Muscle of arm (tissue), 12 donors: ENCODE results near the gene PTPRG. TPM values are rescaled to one million over a fixed set of nuclear protein-coding genes. Genes with fewer than 3 reads are reported as not detected.
"Not testable (repeated sequence)": the region's sequence is repeated elsewhere in the genome, so short reads cannot be mapped to it uniquely, and the experiment has no call there.

Experiments used
- DNase-seq: peaks from one replicate; pipeline ENCODE4 v3.0.0-alpha.2; 2013
- polyA plus RNA-seq, 12 donors: library from polyadenylated mRNA; unstranded; fragments of 120-200 nt; gene quantifications; one replicate each; pipeline ENCODE4 v1.2.1, GENCODE V29; 2013; ENCODE audit not compliant: insufficient read length in 12 of 12

The PTPRG gene
- polyA plus RNA-seq, 12 donors = 22.6 to 37.0 (median 31.4) TPM; not detected in 1

DNA sequence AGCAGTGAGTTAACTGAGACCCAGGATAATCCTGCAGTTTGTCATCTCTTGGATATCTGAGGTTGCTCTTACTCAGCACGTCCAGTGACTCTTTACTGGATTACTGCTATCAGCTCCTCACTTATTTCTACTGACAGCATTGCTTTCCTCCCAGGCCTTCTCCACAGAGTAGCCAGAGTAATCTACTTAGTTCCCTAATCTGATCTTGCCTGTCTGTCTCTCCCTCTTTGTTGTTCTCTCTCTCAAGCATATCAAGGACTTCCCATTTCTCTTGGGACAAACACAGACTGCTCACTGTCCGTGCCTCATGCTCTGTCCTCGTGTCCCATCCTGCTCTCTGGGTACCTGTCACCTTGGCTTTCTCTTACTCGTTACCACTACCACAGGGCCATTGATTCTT is 435.7 kb downstream of the PTPRG start:
- no peak for DNase-seq

DNA sequence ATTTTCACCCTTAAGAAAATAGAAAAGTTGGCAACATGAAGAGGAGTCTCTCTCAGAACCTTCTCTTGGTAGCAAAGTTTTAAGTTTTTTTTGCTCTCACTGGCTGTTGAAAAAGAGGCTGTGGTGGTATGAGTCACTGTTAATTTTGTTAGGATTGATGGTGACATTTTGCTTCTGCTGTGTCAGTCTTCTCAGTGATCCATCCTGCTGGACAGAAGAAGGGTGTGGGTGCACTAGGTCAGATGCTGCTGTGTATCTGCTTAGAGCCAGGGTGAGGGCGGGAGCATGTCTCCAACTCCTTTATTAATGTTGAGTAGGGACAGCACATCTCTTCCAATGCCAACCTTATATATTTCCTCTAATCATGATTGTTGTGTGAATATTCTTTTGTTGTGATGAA is 442.5 kb downstream of the PTPRG start:
- DNase-seq = no peak

DNA sequence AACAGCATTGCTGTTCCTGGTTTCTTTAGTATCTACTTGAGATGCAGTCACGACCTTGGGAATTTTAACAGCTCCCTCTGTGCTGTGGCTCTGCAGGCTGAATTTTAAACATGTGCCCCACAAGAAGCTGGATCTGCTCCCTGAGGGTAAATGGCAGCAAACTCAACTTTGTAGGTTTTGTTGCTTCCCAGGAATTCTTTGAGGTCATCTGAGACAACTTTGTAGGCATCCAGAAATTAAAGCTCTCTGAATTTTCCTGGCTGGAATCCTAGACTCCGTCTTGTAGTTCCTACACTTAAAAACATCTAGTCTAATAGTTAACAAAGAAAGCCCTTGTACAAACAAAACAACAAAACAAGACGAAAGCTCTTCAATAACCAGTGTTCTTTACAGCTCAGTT is 445.7 kb downstream of the PTPRG start:
- DNase-seq = peak; percentile 39

DNA sequence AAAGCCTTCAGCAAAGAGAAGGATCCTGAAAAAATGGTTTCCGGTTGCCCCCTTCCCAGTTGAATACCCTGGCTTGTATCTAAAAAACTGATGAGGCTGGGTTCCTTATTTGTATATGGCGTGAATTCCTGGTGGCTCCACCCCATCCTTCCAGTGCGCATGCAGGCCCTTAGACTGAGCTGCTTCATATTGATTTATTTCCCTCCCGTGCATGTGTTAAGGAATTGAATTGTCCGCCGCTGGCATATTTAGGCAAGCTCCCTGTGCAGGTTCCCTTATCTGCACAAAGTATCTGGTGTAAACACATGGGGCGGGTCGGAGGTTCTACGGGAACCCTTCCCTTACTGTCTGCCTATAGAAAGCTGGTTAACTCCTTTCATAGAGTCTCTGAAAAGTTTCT is 449.6 kb downstream of the PTPRG start:
- no peak for DNase-seq

DNA sequence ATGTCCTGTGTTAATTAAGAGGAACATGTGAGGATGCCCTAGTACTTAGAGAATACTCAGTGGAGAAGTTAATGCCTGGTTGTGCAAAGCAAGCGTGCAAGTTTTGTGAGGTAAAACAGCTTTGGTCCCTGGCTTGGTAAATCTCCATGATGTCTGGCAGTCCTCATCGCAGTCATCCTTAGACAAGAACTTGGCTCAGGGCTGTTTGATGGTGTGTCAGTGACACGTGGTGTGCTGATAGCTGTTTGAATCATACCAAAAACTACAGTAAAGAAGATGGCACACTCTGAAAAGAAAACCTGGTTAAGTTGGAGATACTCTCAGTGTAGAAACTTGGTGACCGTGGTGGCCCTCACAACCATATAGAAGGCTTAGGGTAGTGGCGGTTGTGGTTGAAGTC is 450.3 kb downstream of the PTPRG start:
- no peak for DNase-seq

DNA sequence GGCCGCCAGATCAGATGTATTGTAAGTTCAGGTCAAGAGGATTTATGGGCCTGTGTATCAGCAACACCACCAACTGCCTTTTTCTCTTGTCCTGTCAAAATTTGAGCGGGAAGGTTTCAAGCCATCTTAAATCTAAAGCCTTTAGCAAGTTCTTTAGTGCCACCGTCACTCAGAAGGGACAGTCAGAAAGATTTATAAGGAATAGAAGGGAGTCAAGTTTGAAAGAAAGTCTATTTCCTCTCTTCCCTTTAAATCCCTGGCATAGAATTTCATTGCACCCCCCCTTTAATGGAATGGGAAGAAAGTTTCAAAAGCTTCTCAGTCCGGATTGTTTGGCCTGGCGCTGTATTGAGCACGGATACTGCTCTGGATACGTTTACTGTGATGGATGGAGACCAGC is 452.6 kb downstream of the PTPRG start:
- no peak for DNase-seq

DNA sequence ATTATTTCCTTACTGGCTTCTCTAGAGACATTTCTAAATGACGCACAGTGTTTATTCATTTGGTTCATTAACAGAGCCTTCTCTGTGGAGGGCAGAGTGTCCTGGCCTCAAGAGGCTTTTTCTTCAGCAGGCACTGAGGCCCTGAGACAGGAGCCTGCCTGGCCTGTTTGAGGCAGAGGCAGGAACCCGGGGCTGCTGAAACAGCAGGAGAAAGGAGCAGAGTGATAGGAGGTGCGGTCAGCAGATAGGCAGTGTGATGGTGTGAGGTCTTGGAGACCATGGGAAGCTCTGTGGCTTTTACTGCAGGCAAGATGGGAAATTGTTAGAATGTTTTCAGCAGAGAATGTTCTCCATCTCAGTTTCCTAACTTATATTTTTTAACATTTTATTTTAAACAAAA is 453.7 kb downstream of the PTPRG start:
- DNase-seq = no peak

DNA sequence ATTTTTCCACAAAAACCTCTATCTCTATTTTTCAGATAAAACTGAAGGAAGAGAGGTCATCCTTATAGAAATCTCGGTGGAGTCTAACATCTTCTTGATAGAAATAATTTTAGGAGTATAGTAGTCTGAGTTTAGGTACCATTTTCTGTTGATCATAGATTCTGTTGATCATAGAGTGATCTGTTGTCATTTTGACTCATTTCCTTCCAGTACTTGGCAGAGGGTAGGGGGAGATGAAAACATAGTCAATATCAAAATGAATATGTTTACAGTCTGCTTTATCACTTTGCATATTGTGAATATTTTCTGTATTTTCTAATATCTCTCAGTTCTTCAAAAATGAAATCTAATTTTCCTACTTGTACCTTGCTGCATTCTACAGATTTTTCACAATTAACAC is 458.5 kb downstream of the PTPRG start:
- no peak for DNase-seq

DNA sequence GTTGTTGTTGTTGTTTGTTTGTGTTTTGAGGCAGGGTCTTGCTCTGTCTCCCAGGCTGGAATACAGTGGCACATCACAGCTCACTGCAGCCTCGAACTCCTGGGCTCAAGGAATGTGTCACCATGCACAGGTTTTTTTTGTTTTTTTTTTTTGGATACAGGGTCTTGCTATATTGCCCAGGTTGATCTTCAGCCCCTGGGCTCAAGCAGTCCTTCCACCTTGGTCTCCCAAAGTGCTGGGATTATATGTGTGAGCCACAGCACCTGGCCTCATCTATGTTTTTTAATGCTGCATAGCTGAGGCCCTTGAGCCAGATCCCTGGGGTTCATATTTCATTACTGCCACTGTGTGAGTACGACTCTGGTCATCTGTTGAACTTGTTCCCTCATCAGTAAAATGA is 459.3 kb downstream of the PTPRG start:
- DNase-seq = no peak

DNA sequence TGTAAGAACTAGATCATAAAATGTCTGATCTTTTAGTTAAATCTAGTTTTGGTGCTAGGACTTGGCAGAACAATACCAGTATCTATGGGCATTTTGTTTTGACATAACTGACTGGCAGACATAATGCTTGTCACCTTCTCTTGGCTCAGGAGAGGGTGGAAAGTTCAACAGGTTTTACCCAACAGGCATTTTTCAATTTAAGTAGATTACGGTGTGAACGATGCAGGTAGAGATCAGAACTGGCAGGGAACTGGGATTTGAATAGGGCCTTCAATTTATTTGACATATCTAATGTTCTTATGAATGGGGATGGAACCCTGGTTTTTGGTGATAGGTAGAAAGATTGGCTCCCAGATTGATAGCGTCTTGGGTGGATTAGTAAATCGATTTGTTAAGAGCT is 460.9 kb downstream of the PTPRG start:
- DNase-seq = no peak

DNA sequence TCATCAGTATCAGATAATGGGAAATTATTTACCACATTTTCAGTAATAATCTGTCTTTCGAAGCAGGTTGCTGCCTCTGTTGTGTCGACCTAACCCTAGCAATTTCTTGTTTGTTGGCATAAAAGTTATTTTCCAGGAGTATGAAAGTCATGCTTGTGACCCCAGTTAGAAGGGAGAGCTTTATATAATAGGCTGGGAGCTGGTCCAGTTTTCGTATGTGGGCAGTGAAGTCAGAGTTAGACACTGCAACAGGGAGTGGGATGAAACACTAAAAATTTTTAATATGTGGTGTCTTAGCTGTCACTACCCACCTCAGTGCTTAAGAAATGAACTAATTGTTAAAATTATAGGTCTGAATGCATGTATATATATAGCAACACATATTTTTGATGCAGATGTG is 463.5 kb downstream of the PTPRG start:
- no peak for DNase-seq

DNA sequence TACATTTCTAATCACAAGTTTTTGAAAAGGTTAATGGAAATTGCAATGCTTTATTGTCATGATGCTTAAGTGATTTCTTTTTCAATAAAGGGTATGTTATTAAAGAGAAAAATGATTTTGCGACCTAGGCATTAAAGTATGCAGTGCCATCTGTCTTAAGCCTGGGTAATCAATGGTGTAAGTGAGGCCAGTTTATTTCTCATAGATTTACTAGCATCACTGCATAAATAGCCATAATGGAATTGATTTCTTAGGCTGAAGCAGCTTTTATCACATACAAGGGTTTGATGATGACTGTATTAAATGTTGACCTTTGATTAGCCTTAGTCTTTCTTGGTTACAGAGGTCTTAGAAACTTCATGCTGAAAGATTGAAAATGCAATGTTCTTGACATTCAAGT is 464.5 kb downstream of the PTPRG start:
- DNase-seq = no peak

DNA sequence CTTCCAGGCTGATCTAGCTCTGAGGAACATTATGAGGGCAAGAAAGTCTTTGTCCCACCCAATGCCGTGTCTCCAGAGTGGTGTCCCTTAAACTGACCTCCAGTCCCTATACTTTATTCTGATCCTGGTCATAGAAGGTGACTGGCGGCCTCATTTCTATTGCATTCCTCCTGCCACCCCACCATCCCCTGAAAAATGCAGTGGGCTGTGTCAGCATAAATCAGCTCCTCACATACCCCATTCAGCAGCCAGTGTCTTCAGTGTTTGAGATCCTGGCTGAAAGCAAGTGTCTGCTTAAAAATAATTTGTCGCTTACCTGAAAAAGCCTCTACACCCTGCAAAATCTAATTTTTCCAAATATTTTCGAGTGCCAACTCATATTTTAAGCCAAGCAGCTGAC is 465.9 kb downstream of the PTPRG start:
- DNase-seq = no peak

DNA sequence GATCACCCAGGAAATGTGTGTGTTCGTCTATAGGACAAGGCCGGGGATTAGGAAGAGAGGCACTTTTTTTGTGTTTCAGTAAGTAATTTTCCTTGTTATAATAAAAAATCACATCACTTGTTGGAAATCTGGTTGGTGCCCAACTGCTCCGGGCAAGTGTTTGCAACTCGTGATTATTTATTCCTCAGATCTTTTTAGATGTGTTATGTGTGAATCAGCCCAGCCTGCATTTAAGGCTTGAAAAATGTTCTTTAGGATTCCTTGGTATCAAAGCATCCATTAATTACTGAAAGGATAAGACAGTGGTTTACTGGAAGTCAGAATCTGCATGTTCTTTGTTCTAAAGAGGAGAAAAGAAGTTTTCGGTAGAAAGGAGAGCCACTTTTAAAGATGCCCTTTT is 466.4 kb downstream of the PTPRG start:
- no peak for DNase-seq

DNA sequence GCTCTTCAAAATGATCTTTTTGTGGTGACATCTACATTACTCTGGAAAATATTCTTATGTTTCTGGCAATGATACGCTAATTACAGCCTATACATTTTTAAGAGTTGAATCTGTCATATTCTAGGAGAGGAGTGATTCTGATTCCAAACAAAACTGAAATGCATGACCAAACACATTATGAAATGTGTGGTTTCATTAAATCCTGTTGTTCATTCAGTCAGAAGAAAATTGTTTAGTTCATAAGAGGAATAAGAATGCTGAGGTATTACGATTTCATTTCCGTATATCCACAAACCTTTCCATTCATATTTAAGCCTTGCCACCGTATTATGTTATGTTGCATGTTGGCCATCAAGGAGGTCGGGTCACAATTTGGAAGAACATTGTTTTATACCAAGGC is 466.9 kb downstream of the PTPRG start:
- DNase-seq = no peak

DNA sequence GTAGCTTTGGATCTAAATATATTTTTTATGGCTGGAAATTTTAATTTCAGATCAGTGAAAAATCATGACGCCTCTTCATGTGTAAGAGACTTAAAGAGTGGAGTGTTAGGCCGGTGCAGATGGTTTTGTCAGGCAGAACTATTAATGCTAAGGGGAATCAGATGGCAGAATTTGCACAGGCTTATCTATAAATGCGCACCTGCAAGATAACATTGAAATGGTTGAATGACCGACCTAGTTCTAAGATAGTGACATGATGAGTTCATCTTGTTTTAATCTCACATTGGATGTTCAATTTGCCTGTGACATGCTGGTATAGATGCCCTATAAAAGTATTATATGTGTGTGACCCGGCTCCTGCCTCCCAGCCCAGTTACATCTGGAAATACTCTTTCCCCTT is 471.4 kb downstream of the PTPRG start:
- no peak for DNase-seq

DNA sequence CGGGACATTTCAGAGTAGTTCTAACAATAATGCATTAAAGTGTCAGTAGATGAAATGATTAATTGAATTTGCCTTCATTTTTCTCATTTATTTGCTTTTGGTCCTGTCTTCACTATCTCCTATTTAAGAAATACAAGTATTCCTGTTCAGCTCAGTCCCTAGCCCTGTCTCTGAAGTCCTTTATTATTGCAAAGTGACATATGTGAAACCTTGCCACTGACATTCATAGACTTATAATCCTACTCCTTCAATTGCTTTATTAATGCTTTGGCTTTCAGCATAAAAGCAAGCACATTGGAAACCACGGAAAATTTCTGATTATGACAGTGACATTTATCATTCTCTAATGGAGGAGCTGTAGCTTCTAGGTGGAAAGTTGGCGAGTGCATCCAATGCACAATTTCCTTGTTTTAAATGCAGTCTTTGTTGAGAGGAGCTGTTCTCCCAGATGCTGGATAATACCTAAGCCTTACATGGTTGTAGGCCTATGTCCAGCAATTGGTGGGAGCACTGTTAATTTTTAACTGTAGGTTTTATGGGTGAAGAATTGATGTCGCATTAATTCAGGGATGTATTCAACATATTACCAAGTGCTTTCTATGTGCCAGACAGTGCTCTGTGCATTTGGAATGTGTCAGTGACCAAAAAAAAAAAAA is 474.2 kb downstream of the PTPRG start:
- DNase-seq = peak; percentile 24

DNA sequence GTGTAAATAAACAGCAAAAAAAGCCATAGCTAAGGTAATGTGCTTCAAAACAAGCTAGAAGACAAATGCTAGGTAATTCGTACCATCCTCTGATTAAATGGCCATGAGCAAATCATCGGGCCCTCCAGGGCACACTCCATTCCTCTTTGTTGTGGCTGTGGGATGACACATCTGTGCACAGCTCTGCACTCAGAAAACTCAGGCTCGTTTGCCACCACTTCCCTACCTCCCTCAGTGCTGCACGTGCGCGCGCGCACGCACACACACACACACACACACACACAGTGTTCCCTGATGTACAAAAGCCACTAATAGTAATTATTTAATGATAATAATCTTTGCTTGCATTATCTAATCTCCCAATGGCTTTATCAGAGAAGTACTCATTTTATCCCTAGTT is 475.4 kb downstream of the PTPRG start:
- no peak for DNase-seq

DNA sequence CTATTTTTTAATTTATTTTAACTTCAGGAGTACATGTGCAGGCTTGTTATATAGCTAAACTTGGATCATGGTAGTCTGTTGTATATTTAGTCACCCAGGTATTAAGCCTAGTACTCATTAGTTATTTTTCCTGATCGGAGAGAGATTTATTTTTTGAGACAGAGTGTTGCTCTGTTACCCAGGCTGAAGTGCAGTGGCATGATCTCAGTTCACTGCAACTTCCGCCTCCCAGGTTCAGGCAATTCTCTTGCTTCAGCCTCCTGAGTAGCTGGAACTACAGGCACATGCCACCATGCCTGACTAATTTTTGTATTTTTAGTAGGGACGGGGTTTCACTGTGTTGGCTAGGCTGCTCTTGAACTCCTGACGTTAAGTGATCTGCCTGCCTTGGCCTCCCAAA is 477.4 kb downstream of the PTPRG start:
- not testable (repeated sequence) for DNase-seq

DNA sequence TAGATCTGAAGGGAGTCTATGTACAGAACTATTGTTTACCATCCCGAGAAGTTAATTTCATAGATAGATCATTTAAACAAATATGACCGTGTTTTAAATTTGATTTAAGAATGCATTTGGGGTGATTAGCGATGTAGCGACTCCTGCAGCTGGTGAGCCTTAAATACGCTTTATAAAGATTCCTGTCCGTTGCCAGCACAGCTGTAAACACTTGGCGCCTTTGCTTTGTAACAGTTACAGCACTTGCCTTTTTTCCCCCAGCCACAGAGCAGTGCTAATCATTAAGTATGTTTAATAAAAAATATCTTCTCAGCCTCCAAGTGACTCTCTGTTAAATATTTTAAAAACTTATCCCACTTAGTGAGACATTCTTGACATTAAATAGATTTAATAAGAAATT is 478.2 kb downstream of the PTPRG start:
- peak; percentile 58 for DNase-seq

DNA sequence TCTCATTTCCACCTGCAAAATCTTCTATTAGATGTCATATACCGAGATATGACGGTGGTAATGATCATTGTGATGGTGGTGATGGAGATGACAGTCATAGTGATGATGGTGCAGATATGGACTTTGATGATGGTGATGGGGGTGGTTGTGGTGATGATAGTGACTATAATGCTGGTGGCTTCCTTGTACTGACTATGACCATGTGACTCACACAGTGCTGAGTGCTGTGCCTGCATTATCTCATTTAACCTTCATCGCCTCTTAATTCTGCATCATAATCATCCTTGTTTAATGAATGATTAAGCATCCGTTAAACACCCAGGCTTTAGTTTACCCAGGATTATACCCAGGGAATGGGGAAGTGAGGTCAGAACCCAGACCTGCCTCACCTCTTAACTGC is 480.3 kb downstream of the PTPRG start:
- DNase-seq = no peak

DNA sequence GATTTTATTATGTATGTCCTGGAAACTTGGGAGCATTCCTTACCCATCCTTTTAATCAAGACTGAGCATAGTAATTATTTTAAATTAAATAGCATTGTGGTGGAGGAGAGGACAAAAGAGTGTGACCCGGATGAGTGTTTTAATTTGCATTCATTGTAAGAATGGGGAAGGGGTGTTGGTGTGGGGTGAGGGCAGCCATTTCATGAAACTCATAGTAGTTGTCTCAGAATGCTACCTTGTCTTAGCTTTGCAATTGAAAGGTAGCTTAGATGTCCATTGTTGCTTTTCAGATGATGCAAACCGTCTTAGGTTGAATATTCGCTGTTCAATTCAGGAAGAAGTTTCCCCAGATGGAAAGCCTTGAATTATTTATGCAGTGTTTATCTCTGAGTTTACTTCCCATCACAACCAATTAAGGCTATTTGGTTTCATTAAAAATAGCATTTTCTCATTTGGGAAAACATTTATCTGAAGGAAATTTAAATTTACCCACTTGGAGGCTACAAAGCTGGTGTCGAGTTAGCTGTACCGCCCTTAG is 483.6 kb downstream of the PTPRG start:
- no peak for DNase-seq

DNA sequence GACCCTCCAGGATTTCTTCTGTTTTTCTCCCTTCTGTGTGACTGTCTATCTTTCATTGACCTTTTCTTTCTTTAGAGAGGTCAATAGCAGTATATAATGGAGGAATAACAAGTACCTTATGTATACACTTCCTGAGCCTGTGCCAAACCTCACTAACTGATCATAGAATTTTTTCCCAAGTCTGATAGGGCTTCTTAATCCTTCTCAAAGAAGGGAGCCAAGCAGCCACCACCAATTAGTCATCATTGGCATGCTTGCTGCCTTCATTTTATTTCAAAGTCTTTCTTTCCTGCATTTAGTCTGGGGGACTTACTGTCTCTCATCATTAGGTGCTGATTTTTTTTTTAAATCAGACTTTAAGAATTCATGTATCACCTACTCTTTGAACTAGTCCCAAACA is 485.0 kb downstream of the PTPRG start:
- no peak for DNase-seq

DNA sequence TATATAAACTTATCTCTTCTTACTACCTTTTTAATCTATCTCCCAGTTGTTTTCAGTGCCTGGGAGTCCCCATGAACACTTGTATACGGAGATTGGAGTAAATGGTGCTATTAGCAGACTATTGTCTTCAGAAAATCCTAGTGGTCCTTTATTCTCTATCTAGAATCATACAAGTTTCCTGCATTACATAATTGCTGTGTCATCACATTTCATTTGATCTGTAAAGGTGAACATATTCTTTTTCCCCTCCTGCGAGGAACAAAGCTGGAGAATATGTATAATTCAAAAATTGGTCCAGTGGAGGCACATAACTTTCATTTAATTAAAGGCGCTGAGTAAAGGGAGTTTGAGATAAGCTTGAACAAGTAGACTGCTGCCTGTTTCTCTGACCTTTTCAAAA is 487.2 kb downstream of the PTPRG start:
- DNase-seq = no peak
